Right lobe of liver (tissue), 6 donors: ENCODE data around the gene SLC7A1. TPM values are rescaled to one million over a fixed set of nuclear protein-coding genes. Genes with fewer than 3 reads are reported as not detected.

Source experiments
- ATAC-seq, 4 donors: fragments of 200-7000 bp; cut with Tn5 transposase; one replicate each; pipeline ENCODE4 v1.9.1; 2020; ENCODE audit warnings: mild to moderate bottlenecking in 4 of 4, moderate library complexity in 4 of 4
- DNase-seq, 3 donors: peaks; one replicate each; pipeline ENCODE4 v3.0.0-alpha.2; 2020
- H3K27ac ChIP-seq, 3 donors: fragments of 200-600 bp; one replicate each; pipeline ENCODE4 v1.8.0; 2022
- H3K27me3 ChIP-seq, 2 donors: fragments of 200-600 bp; one replicate each; pipeline ENCODE4 v1.8.0; 2022
- H3K36me3 ChIP-seq, 4 donors: fragments of 200-600 bp; sonication (generic) in 1 of 4; one replicate each; pipeline versions ENCODE4 v1.5.1 to v1.8.0; 2017 to 2022; ENCODE audit warnings: control low read depth in 1 of 4
- H3K4me1 ChIP-seq, 4 donors: fragments of 200-600 bp; sonication (generic) in 1 of 4; one replicate each; pipeline versions ENCODE4 v1.5.1 to v1.8.0; 2017 to 2022; ENCODE audit warnings: control low read depth in 1 of 4
- H3K4me3 ChIP-seq, 3 donors: fragments of 200-600 bp; one replicate each; pipeline ENCODE4 v1.8.0; 2022
- H3K9me3 ChIP-seq, 4 donors: fragments of 200-600 bp; sonication (generic) in 1 of 4; one replicate each; pipeline versions ENCODE4 v1.5.1 to v1.8.0; 2017 to 2022; ENCODE audit warnings: control low read depth in 1 of 4
- CTCF ChIP-seq, 4 donors: fragments of 200-600 bp in 3 of 4; fragments of 450-650 bp in 1 of 4; IDR thresholded peaks; one replicate each; pipeline versions ENCODE4 v1.5.1 to v1.8.0; 2016 to 2022; ENCODE audit warnings: antibody characterized with exemption in 4 of 4, mild to moderate bottlenecking in 2 of 4
- POLR2A ChIP-seq: fragments of 450-650 bp; IDR thresholded peaks from one replicate; pipeline ENCODE4 v1.6.1; 2017; ENCODE audit warnings: antibody characterized with exemption, mild to moderate bottlenecking
- WGBS: methylation state at CpG from one replicate; pipeline ENCODE4 v1.1.6; 2018; ENCODE audit warnings: low coverage, low lambda C conversion rate; ENCODE audit not compliant: insufficient coverage; ENCODE audit errors: missing lambda C conversion rate; 5-methylcytosine and 5-hydroxymethylcytosine counted together
- intact Hi-C, 2 donors: fragments of 100-400 bp; cut with DNase I; formaldehyde crosslinking; loops; one replicate each; pipeline versions ENCODE4 v1.11.2 to v1.14.1; 2022
- total RNA-seq, 6 experiments: library from RNA; depleted of rRNA in 2 of 6; stranded (reverse); fragments of >200 nt in 2 of 6; fragmentation: NEBNext Ultra II Directional in 3 of 6; extraction: Animal tissue kit (Norgen Biotek cat#: 25700) in 3 of 6; gene quantifications; one replicate each; pipeline versions ENCODE4 v1.1.0 to v1.2.4, GENCODE V29; 2016 to 2023
- donor health status: DM: no; HTN: yes; CAD: no.
- donor health status: DM: no; HTN: no; CAD: no.
- donor health status: DM: no; HTN: no; CAD: no.
- donor health status: DM: no; HTN: yes; CAD: no.
- donor health status: DM: no; HTN: yes; CAD: no.

Gene SLC7A1
- total RNA-seq, 6 experiments from 2014 or later: 0.70 to 6.5 (median 3.7) TPM

GRCh38 chr13:29494520-29494919 is 101.0 kb downstream of the SLC7A1 start:
- ATAC-seq: no peak
- no peaks in the 10 kb centered on the region for H3K36me3 ChIP-seq
- 73% methylated on average over 3 of the region's 8 CpGs for WGBS
- H3K4me3 ChIP-seq: no peak overlapping the region
- intact Hi-C loops: no loop called here
- no peak overlapping the region for H3K27ac ChIP-seq
- no peak for DNase-seq
- H3K4me1 ChIP-seq: no peaks in the 10 kb centered on the region
- no peaks in the 10 kb centered on the region for H3K9me3 ChIP-seq
- no peak for TF ChIP-seq POLR2A
- no peak for TF ChIP-seq CTCF (IDR thresholded peaks at IDR 0.05)
- H3K27me3 ChIP-seq: no peaks in the 10 kb centered on the region

DNA sequence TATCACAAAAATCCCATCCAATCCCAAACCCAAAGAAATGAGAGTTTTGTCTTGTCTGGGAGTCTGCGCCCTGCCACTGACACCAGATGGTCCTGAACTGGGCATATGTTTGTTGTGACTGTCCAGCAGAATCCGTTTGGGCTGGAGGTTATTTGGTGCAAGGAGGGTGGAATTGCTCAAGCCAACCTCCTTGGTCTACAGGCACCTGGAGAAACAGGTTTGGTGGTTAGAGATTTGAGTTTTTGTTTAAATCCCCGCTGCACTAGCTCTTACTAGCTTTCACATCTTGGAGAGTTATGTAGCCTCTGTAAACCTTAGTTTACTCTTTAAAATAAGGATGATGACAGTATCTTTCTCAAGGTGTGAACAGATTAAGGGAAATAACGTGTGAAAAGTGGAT is 101.7 kb downstream of the SLC7A1 start:
- Histone ChIP-seq H3K36me3 (no peaks in the 10 kb centered on the region), H3K4me1 (no peaks in the 10 kb centered on the region), H3K27ac (no peak overlapping the region), H3K9me3 (no peaks in the 10 kb centered on the region), H3K27me3 (no peaks in the 10 kb centered on the region), H3K4me3 (no peak overlapping the region)
- no peak for ATAC-seq
- intact Hi-C loops: no loop called here
- no peak for DNase-seq
- 85% methylated on average over 2 of the region's 4 CpGs for WGBS
- TF ChIP-seq CTCF (IDR thresholded peaks at IDR 0.05): no peak
- TF ChIP-seq POLR2A: no peak

GRCh38 chr13:29491248-29491647 is 104.2 kb downstream of the SLC7A1 start:
- intact Hi-C loops: no loop called here
- Histone ChIP-seq H3K27me3 (no peaks in the 10 kb centered on the region), H3K4me3 (no peak overlapping the region), H3K36me3 (no peaks in the 10 kb centered on the region), H3K27ac (no peak overlapping the region), H3K9me3 (no peaks in the 10 kb centered on the region), H3K4me1 (no peaks in the 10 kb centered on the region)
- DNase-seq (no peak), ATAC-seq (no peak)
- 44% methylated on average over 2 of the region's 2 CpGs for WGBS
- no peak for TF ChIP-seq CTCF (IDR thresholded peaks at IDR 0.05)
- no peak for TF ChIP-seq POLR2A

DNA sequence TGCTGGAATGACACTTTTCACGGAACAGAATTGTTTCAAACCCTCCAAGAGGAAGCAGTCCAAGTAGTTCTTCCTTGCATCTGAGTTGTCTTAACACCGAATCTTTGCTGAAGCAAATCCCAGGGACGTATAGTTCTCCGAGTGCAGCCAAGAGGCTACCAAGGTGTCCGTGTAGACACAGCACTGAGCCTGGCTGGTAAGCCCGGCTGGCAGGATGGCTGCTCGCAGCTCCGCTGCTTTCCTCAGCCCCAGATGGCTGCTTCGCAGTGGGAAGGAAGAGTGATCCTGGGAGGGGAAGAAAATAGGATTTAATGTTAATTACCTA is 105.0 kb downstream of the SLC7A1 start:
- intact Hi-C loops: no loop called here
- DNase-seq: no peak
- 90% methylated on average over 9 of the region's 9 CpGs for WGBS
- no peak for TF ChIP-seq POLR2A
- no peak for TF ChIP-seq CTCF (IDR thresholded peaks at IDR 0.05)
- H3K9me3 ChIP-seq: no peaks in the 10 kb centered on the region
- no peak overlapping the region for H3K27ac ChIP-seq
- H3K27me3 ChIP-seq: no peaks in the 10 kb centered on the region
- no peaks in the 10 kb centered on the region for H3K4me1 ChIP-seq
- ATAC-seq: no peak
- H3K36me3 ChIP-seq: no peaks in the 10 kb centered on the region
- H3K4me3 ChIP-seq: no peak overlapping the region
